K562 (cell line): ENCODE data around the gene MYO18B. TPM values are rescaled to one million over a fixed set of nuclear protein-coding genes. Genes with fewer than 3 reads are reported as not detected.

ENCODE experiments used
- ARID1B ChIP-seq: fragments of 450-650 bp; IDR thresholded peaks from 2 replicates; pipeline ENCODE4 v1.6.1; 2016; ENCODE audit warnings: antibody characterized with exemption, mild to moderate bottlenecking, inconsistent platforms
- ATF1 ChIP-seq, 2 experiments: fragments of 450-650 bp in 1 of 2; IDR thresholded peaks; 2 replicates each; pipeline ENCODE4 v1.6.1; 2016; ENCODE audit warnings: missing compliant biosample characterization in 1 of 2, missing genetic modification characterization in 1 of 2
- BCOR ChIP-seq: fragments of 450-650 bp; IDR thresholded peaks from 2 replicates; pipeline ENCODE4 v1.6.1; 2016
- FOS ChIP-seq: IDR thresholded peaks from 3 replicates; pipeline ENCODE4 v1.6.1; 2011; ENCODE audit not compliant: insufficient read length; ENCODE audit errors: extremely low read depth
- IFI16 ChIP-seq: fragments of 250-450 bp; sonication (Bioruptor Pico); IDR thresholded peaks from 2 replicates; pipeline ENCODE4 v2.1.2; 2022; ENCODE audit warnings: mild to moderate bottlenecking, inconsistent platforms
- KDM1A ChIP-seq, 2 experiments: fragments of 450-650 bp; IDR thresholded peaks; 2 replicates each; pipeline ENCODE4 v1.6.1; 2016; ENCODE audit warnings: mild to moderate bottlenecking in 2 of 2
- LCOR ChIP-seq: sonication (generic); formaldehyde crosslinking; IDR thresholded peaks from 2 replicates; pipeline ENCODE4 v1.8.0; 2022; ENCODE audit warnings: mild to moderate bottlenecking, missing genetic modification reagents
- MBD2 ChIP-seq: sonication (generic); IDR thresholded peaks from 2 replicates; pipeline ENCODE4 v1.6.1; 2016; ENCODE audit warnings: low read depth, borderline replicate concordance
- NFE2 ChIP-seq: IDR thresholded peaks from 2 replicates; pipeline ENCODE4 v1.6.1; 2014; ENCODE audit warnings: antibody characterized with exemption, low read depth
- NR2C2 ChIP-seq, 2 experiments: fragments of 200-800 bp in 1 of 2; sonication (Bioruptor generic) in 1 of 2; sonication (generic) in 1 of 2; formaldehyde crosslinking in 1 of 2; IDR thresholded peaks; 2 replicates each; pipeline versions ENCODE4 v1.6.1 to v1.8.0; 2016 to 2022; ENCODE audit warnings: mild to moderate bottlenecking in 1 of 2, missing compliant biosample characterization in 1 of 2, missing genetic modification characterization in 1 of 2, missing genetic modification reagents in 1 of 2
- RBM34 ChIP-seq: fragments of 200-400 bp; formaldehyde crosslinking; IDR thresholded peaks from 2 replicates; pipeline ENCODE4 v1.6.1; 2018; ENCODE audit warnings: low read length, borderline replicate concordance; ENCODE audit not compliant: insufficient read depth
- RCOR1 ChIP-seq, 2 experiments: IDR thresholded peaks; 2 replicates each; pipeline ENCODE4 v1.6.1; 2012; ENCODE audit warnings: low read depth in 2 of 2, low read length in 2 of 2, borderline replicate concordance in 1 of 2, improper control_type of control experiment in 1 of 2
- REST ChIP-seq, 2 experiments: fragments of 450-650 bp; formaldehyde crosslinking in 1 of 2; IDR thresholded peaks; 2 replicates each; pipeline versions ENCODE4 v1.4.0 to v1.6.1; 2014 to 2020; ENCODE audit warnings: mild to moderate bottlenecking in 2 of 2, borderline replicate concordance in 1 of 2, low read depth in 1 of 2
- SMARCA4 ChIP-seq: fragments of 450-650 bp; IDR thresholded peaks from 2 replicates; pipeline ENCODE4 v1.6.1; 2016
- TGIF2 ChIP-seq: sonication (generic); formaldehyde crosslinking; IDR thresholded peaks from 2 replicates; pipeline ENCODE4 v1.8.1; 2022; ENCODE audit warnings: mild to moderate bottlenecking, missing genetic modification reagents, moderate library complexity
- ZBTB17 ChIP-seq: fragments of 450-650 bp; formaldehyde crosslinking; IDR thresholded peaks from 2 replicates; pipeline ENCODE4 v1.4.0; 2020; ENCODE audit warnings: mild to moderate bottlenecking
- ZBTB2 ChIP-seq: fragments of 450-650 bp; IDR thresholded peaks from 2 replicates; pipeline ENCODE4 v1.6.1; 2016; ENCODE audit warnings: antibody characterized with exemption
- ZNF133 ChIP-seq: fragments of 250-450 bp; sonication (Bioruptor Pico); IDR thresholded peaks from 2 replicates; pipeline ENCODE4 v1.4.0; 2020; ENCODE audit warnings: mild to moderate bottlenecking
- ZNF175 ChIP-seq: fragments of 200-800 bp; sonication (Bioruptor generic); IDR thresholded peaks from 2 replicates; pipeline ENCODE4 v1.6.1; 2016; ENCODE audit warnings: low read depth, mild to moderate bottlenecking, missing genetic modification characterization, missing compliant biosample characterization
- ZNF23 ChIP-seq: fragments of 250-450 bp; sonication (Bioruptor Pico); IDR thresholded peaks from 2 replicates; pipeline ENCODE4 v1.4.0; 2020; ENCODE audit warnings: mild to moderate bottlenecking
- polyA plus RNA-seq, 8 experiments: library from polyadenylated mRNA; depleted of rRNA in 4 of 8; stranded (reverse) in 5 of 8; unstranded in 3 of 8; fragments of >200 nt; fragmentation: Nextera tagmentation in 2 of 8; fragmentation: Illumina TruSeq in 1 of 8; extraction: Ambion mirVana in 2 of 8; extraction: Trizol in 1 of 8; gene quantifications; 2 replicates each; pipeline versions ENCODE4 v1.2.1 to v1.2.3, GENCODE V29; 2011 to 2014; ENCODE audit warnings: inconsistent platforms in 1 of 8, missing spikeins in 1 of 8
- total RNA-seq, 7 experiments: library from RNA; depleted of rRNA in 6 of 7; stranded (reverse); fragments of >200 nt in 6 of 7; fragmentation: Illumina TruSeq in 2 of 7; extraction: Trizol in 2 of 7; gene quantifications; 2 replicates each; pipeline versions ENCODE4 v1.2.1 to v1.2.3, GENCODE V29; 2011 to 2021; ENCODE audit warnings: low replicate concordance in 1 of 7

The MYO18B gene
- total and polyA plus RNA-seq, 9 of the 15 experiments (the other 6 are each of a cell fraction or from before 2014, with no cell fraction given): 0.06 to 7.0 (median 4.3) TPM

GRCh38 chr22:25747245-25747944 lies 5.4 kb downstream of the MYO18B start (continued):
- TF ChIP-seq NFE2 (peak; percentile 35; the same call in 1 of the 2 replicates), LCOR (CRISPR knock-in tag) (no peak), REST (IDR thresholded peaks at IDR 0.05; ENCODE audit: borderline replicate concordance) (peak; percentile 78), REST (CRISPR knock-in tag; IDR thresholded peaks at IDR 0.05; ENCODE audit: low read depth) (no peak), ZBTB17 (CRISPR knock-in tag) (peak; percentile 99), IFI16 (CRISPR knock-in tag) (no peak), RBM34 (no peak), ZNF175 (peak; percentile 56; the same call in 1 of the 2 replicates), SMARCA4 (peak; percentile 75), MBD2 (0 out of 2 replicates have a peak, but pooled peaks have one; percentile 15), ZNF133 (CRISPR knock-in tag) (no peak), RCOR1 (IDR thresholded peaks at IDR 0.05; ENCODE audit: borderline replicate concordance in 1 of 2, low read depth in 2 of 2, low read length in 2 of 2) (peak in 1 of 2 experiments; percentile 94; a peak in 2 of 4 replicates), KDM1A (IDR thresholded peaks at IDR 0.05) (peak; percentile 78 to 81), FOS (no peak), ZNF23 (CRISPR knock-in tag) (0 out of 2 replicates have a peak, but pooled peaks have one; percentile 48), ATF1 (CRISPR knock-in tag; IDR thresholded peaks at IDR 0.05) (no peak), ATF1 (tag; IDR thresholded peaks at IDR 0.05) (peak; percentile 57), NR2C2 (CRISPR knock-in tag; IDR thresholded peaks at IDR 0.05) (no peak), NR2C2 (tag; IDR thresholded peaks at IDR 0.05) (peak; percentile 27; the same call in 1 of the 2 replicates), ZBTB2 (no peak), ARID1B (peak; percentile 62), BCOR (no peak), TGIF2 (CRISPR knock-in tag) (no peak)
